ENCODE data around the gene RABGEF1. TPM values are rescaled to one million over a fixed set of nuclear protein-coding genes. Genes with fewer than 3 reads are reported as not detected.
"Not testable (repeated sequence)": the region's sequence is repeated elsewhere in the genome, so short reads cannot be mapped to it uniquely, and the experiment has no call there.

The RABGEF1 gene
- 10 to 100 TPM; 62.5 to 78.4 TPM for total RNA-seq
- 70.2 TPM for polyA plus RNA-seq (ENCODE audit: insufficient read depth, low read depth, low replicate concordance)
- long read RNA-seq, donor 1, transcript RABGEF1-201 (9 exons, 3,733 nt), result major isoform, 5 of 6 reads
- long read RNA-seq, donor 1, partial matches to known transcripts, result 0 of 6 reads
- long read RNA-seq, donor 1, other reads (novel, unspliced or antisense), result 0 of 6 reads
- long read RNA-seq, donor 2, result 0 reads

DNA sequence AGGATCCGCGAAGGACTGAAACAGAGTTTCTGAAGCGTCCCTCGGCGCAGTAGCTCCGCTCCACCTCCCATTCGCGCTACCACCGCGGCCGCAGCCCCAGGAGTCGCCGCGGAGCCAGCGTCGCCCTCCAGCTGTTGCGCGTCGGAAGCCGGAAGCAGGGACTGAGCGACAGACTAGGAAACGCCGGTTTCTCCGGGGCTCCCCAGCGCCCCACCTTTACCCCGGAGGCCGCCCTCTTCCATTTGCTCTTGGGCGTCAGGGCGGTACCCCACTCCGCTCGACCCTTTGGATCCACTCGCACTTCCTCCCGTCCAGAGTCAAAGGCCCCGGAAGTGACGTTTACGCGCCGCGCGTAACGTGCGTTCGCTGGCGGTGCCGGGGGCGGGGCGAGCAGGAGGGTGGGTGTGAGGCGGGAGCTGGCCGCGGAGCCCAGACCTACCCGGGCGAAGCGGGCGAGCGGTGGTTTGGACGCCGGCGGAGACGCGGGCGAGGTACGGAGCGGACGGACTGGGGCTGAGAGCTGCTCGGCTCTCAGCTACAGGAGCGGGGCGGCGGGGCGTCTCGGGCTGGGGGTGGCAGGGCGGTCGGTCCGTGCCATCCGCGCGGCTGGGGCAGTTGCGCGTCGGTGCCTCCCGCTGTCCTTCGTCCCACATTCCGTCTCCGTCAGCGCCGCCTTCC lies at the start of gene RABGEF1:
Gene RABGEF1, plus strand, starts transcription at position 432 of the 678 bp plus-strand sequence. CDS start 31,167 bp downstream, outside the sequence.
- TF ChIP-seq POLR2A (IDR thresholded peaks at IDR 0.05), result peak; percentile 76
- TF ChIP-seq, protein P1, sequence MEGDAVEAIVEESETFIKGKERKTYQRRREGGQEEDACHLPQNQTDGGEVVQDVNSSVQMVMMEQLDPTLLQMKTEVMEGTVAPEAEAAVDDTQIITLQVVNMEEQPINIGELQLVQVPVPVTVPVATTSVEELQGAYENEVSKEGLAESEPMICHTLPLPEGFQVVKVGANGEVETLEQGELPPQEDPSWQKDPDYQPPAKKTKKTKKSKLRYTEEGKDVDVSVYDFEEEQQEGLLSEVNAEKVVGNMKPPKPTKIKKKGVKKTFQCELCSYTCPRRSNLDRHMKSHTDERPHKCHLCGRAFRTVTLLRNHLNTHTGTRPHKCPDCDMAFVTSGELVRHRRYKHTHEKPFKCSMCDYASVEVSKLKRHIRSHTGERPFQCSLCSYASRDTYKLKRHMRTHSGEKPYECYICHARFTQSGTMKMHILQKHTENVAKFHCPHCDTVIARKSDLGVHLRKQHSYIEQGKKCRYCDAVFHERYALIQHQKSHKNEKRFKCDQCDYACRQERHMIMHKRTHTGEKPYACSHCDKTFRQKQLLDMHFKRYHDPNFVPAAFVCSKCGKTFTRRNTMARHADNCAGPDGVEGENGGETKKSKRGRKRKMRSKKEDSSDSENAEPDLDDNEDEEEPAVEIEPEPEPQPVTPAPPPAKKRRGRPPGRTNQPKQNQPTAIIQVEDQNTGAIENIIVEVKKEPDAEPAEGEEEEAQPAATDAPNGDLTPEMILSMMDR (IDR thresholded peaks at IDR 0.05), result peak in 1 of 3 experiments; percentile 7
- H3K4me3 ChIP-seq, result peak within 1 kb of the TSS; percentile 86 to 91
- peaks cover 7% of the 10 kb centered on the region for H3K4me1 ChIP-seq
- WGBS, 2 donors, result 1% methylated on average over 76 of the region's 85 CpGs; no CpG with 5 or more reads in 1 of the 2 donors
- DNase-seq, result peak; percentile 98
- no peaks in the 10 kb centered on the region for H3K9me3 ChIP-seq
- H3K27ac ChIP-seq, result peak within 1 kb of the TSS; percentile 95
- no peaks in the 10 kb centered on the region for H3K36me3 ChIP-seq (ENCODE audit: low read depth, missing control alignments)
- intact Hi-C loops (cut with DNase I; ENCODE audit: low total_unique reads), result no loop called here
- H3K27me3 ChIP-seq, result no peaks in the 10 kb centered on the region

GRCh38 chr7:66693331-66693730 lies 47.2 kb upstream of the RABGEF1 start:
- H3K4me3 ChIP-seq, result no peak overlapping the region
- intact Hi-C loops (cut with DNase I; ENCODE audit: low total_unique reads), result no loop called here
- DNase-seq, result no peak
- H3K27me3 ChIP-seq, result no peaks in the 10 kb centered on the region
- no peaks in the 10 kb centered on the region for H3K36me3 ChIP-seq (ENCODE audit: low read depth, missing control alignments)
- no peaks in the 10 kb centered on the region for H3K9me3 ChIP-seq
- no peak overlapping the region for H3K27ac ChIP-seq
- WGBS, 2 donors, result 87% methylated on average over 3 to 4 of the region's 4 CpGs
- no peaks in the 10 kb centered on the region for H3K4me1 ChIP-seq
- TF ChIP-seq, protein P1 (IDR thresholded peaks at IDR 0.05), result no peak

DNA sequence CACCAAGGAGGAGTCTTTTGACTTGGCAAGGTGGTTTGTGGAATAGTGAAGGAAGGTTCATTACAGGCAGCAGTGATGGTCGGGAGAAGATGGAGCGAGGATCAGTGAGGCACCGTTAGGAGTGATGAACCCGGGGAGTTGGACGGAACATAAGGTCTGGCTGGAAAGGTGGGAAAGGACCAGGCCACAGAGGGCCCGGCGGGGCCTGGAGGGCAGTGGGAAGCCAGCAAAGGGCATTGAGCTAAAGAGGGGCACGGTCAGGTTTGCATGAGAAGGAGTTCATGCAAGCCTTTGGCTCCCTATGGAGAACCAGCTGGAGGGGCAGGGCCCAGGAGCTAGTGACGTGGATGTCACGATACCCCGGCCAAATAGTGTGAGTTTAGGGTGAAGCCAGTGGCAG lies 46.2 kb upstream of the RABGEF1 start:
- intact Hi-C loops (cut with DNase I; ENCODE audit: low total_unique reads), result no loop called here
- TF ChIP-seq, protein P1 (IDR thresholded peaks at IDR 0.05), result no peak
- no peak for TF ChIP-seq POLR2A (IDR thresholded peaks at IDR 0.05)
- WGBS, 2 donors, result 96% methylated on average over 11 of the region's 11 CpGs
- Histone ChIP-seq H3K27me3 (no peaks in the 10 kb centered on the region), H3K4me1 (no peaks in the 10 kb centered on the region), H3K36me3 (ENCODE audit: low read depth, missing control alignments) (no peaks in the 10 kb centered on the region), H3K27ac (no peak overlapping the region), H3K9me3 (no peaks in the 10 kb centered on the region), H3K4me3 (no peak overlapping the region)
- no peak for DNase-seq

DNA sequence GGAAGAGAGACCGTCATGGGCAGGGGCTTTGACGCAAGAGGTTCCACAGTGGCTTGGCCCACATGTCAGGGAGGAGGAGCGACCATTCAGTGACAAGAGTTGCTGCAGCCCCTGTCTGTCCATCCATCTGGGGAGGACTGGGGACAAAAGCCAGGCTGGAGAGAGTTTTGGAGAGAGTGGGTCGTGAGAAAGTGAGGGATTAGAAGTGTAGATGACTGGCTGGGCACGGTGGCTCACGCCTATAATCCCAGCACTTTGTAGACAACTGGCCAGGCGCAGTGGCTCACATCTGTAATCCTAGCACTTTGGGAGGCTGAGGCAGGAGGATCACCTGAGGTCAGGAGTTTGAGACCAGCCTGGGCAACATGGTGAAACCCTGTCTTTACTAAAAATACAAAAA lies 45.1 kb upstream of the RABGEF1 start:
- H3K4me1 ChIP-seq; H3K27me3 ChIP-seq; H3K4me3 ChIP-seq; intact Hi-C loops (cut with DNase I; ENCODE audit: low total_unique reads); H3K36me3 ChIP-seq (ENCODE audit: low read depth, missing control alignments); DNase-seq; H3K9me3 ChIP-seq; H3K27ac ChIP-seq: not testable (repeated sequence)
- WGBS, 2 donors, result 85 to 86% methylated on average over 7 of the region's 7 CpGs

DNA sequence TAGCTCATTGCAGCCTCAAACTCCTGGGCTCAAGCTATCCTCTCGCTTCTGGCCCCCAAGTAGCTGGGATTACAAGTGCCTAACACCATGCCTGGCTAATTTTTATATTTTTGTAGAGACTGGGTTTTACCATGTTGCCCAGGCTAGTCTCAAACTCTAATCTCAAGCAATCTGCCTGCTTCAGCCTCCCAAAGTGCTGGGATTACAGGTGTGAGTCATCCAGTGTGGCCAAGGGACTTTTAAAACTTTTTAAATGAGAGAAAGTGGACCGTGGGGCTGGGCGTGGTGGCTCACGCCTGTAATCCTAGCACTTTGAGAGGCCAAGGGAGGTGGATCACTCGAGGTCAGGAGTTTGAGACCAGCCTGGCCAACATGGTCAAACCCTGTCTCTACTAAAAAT lies 44.4 kb upstream of the RABGEF1 start:
- H3K4me1 ChIP-seq; H3K9me3 ChIP-seq; H3K4me3 ChIP-seq; H3K36me3 ChIP-seq (ENCODE audit: low read depth, missing control alignments); H3K27me3 ChIP-seq; DNase-seq; intact Hi-C loops (cut with DNase I; ENCODE audit: low total_unique reads); H3K27ac ChIP-seq: not testable (repeated sequence)
- 88 to 91% methylated on average over 5 of the region's 5 CpGs for WGBS, 2 donors

Data from testis (tissue), 5 donors.